Activated CD4-positive, alpha-beta T cell treated with anti-CD3 and anti-CD28 coated beads, Interleukin-2, amount 50 U/mL, for 24 hours (primary cell): Measurements from ENCODE around the gene KRT86.

Experiments used
- DNase-seq, 2 donors: peaks; one replicate each; pipeline ENCODE4 v3.0.0-alpha.2; 2020; ENCODE audit warnings: low read depth in 1 of 2, low spot score in 1 of 2

The KRT86 gene

GRCh38 chr12:52312086-52312485 lies 37.6 kb downstream of the KRT86 start:
- DNase-seq, result no peak

DNA sequence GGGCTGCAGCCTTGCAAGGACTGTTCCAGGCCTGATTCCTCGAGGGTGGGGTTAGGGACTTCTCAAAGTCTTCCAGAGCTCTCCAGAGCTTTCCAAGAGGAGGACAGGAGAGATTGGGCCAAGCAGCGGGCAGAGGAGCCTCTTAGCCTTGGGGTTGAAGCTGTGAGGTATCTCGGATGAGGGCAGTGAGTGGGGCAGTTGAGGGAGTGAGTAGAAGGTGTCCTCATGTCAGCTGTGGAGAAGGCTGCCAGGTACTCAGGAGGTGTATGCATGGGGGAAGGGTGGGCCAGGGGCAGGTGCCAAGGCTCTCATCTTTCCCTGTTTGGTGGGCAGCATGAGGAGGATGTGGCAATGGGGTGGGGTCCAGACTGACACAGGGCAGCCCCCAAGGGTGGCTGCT lies 39.0 kb downstream of the KRT86 start:
- no peak for DNase-seq

- DNase-seq, result no peak
These were observed 39.5 kb downstream of the KRT86 start for GRCh38 chr12:52313926-52314325.

DNA sequence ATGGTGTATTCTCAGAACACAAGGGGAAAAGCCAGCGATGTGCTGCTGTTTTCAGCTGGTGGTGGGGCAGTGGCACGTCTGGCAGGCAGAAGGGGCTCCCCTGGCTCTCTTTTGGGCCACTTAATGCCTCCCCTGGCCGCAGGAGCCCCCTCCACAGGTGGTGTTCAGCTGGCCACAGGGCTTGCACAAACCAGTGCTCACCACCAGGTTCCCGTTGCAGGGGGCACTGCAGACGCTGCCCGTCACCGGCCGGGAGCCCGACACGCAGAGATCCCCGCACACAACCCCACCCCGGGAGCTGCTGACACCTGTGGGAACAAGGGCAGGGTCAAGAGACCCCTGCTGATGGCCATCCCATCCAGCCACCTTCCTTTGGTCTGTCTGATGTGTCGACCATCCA lies 40.1 kb downstream of the KRT86 start:
- DNase-seq, result no peak

DNA sequence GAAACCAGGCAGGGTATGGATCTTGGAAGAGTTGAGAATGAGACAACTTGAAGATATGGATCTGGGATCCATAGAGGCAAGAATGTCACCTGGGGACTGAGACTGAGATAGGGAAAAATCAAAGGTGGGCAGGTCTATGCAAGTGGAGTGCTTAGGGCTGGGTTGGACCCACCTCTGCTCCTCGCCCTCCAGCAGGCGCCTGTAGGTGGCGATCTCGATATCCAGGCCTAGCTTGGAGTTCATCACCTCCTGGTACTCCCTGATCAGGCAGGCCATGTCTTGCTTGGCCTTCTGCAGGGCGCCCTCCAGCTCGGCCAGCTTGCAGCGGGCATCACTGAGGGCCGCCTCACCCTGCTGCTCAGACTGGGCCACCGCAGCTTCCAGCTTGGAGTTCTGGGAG lies 41.3 kb downstream of the KRT86 start:
- peak in 1 of 2 donors; percentile 11 for DNase-seq

DNA sequence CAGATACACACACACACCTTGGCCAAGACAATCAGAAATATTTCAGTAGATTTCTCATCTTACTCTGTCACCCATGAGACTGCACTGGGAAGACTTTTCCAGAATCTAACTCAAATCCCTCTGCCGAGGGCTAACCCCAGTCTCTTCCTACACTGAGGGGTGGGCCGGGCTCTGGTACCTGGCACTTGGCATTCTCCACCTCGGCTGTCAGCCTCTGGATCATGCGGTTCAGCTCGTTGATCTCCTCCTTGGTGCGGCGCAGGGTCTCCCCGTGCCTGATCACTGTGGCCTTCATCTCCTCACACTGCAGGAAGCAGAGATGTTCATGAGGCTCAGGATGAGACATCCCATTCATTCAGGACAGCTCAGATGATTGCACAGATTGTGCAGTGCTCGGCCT lies 41.8 kb downstream of the KRT86 start:
- no peak for DNase-seq

- no peak for DNase-seq
These were observed 42.3 kb downstream of the KRT86 start for GRCh38 chr12:52316701-52317100.

DNA sequence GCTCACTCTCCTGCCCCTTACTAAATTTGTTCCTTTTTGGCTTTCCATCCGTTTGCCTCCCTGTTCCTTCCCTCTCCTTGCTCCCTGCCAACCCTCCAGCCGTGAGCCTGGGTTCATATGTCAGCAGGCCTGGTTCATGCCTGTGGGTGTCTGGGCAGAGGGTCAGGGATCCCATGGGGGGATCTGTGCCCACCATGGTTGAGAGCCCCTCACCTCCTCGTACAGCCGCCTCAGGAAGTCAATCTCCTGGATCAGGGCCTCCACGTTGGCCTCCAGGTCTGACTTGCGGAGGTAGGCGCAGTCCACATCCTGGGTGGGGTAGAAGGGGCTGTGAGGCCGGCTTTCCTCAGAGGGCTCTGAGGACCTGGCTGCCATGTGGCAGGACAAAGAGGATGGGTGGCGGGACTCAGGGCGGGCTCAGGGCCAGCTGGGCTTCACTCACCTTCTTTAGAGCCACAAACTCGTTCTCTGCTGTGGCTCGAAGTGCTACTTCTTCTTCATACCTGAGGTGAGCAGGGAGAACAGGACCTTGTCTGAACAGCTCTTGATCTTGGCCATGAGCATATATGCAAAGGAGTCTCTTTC lies 43.1 kb downstream of the KRT86 start:
- no peak for DNase-seq

GRCh38 chr12:52318241-52318990 lies 44.0 kb downstream of the KRT86 start:
- no peak for DNase-seq

- DNase-seq, result no peak
These were observed 44.7 kb downstream of the KRT86 start for GRCh38 chr12:52319097-52319496.

DNA sequence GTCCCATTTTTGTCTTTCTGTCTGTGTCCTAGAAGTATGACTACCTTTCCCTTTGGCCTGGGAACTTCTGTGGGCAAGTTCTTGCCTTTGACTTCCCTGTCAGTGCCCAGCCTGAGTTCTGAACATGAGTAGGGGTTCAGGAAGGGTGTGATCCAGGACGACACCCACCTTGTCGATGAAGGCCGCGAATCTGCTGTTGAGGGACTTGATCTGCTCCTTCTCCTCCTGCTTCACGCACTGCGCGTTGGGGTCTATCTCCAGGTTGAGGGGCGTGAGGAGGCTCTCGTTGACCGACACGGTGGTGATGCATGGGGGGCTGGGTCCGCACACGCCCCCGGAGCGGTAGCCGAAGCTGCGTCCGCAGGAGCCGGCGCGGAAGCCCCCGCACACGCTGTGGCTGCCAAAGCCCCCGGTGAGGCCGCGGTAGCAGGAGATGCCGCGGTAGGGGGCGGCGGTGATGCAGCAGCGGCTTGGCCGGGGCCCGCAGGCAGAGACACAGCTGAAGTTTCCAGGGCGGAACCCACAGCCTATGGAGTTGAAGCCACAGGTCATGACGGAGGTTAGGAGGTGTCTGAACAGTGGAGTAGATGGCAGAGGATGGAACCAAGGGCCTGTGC lies 46.4 kb downstream of the KRT86 start, which contains the start of gene KRT83:
KRT83 (minus strand) TSS at position 615 of the 617 bp plus-strand sequence; CDS start at position 552, 63 bp downstream.
- DNase-seq, result no peak

- DNase-seq, result no peak
These were observed 47.0 kb downstream of the KRT86 start for GRCh38 chr12:52321418-52321817.

GRCh38 chr12:52322069-52322468 lies 47.6 kb downstream of the KRT86 start:
- DNase-seq, result no peak

DNA sequence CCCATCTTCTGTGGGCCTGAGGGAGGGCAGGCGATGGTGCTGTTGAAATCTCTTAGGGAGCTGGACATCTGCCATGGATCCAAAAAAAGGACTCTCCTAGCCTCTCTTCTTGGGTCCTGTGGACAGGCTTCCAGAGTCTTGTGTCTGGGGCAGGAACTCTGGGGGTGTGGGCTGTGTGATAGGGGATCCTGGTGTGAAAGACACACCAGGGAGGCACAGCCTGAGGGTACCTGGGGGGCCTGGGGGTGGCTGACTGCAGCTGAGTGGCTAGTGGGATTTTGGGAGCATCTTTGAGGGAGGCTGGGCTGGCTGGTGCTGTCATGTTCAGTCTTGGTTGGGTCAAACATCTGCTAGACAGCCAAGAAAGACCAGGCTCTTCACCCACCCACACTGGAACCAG lies 48.6 kb downstream of the KRT86 start:
- DNase-seq, result no peak

- DNase-seq, result no peak
These were observed 49.1 kb downstream of the KRT86 start for GRCh38 chr12:52323416-52324152.

DNA sequence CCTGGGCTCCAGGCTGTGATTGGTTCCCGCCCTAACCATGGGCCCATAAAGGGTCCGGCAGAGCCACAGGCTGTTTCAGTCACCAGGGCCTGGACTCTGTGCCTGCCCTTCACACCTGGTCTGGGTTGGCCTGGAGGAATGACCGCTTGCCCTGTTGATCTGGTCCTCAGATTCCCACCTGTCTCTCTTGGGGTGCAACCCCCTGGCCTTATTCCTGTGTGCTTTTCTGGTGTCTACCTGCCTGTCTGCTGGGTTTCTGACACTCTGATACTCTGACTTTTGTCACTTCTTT lies 49.7 kb downstream of the KRT86 start:
- no peak for DNase-seq

DNA sequence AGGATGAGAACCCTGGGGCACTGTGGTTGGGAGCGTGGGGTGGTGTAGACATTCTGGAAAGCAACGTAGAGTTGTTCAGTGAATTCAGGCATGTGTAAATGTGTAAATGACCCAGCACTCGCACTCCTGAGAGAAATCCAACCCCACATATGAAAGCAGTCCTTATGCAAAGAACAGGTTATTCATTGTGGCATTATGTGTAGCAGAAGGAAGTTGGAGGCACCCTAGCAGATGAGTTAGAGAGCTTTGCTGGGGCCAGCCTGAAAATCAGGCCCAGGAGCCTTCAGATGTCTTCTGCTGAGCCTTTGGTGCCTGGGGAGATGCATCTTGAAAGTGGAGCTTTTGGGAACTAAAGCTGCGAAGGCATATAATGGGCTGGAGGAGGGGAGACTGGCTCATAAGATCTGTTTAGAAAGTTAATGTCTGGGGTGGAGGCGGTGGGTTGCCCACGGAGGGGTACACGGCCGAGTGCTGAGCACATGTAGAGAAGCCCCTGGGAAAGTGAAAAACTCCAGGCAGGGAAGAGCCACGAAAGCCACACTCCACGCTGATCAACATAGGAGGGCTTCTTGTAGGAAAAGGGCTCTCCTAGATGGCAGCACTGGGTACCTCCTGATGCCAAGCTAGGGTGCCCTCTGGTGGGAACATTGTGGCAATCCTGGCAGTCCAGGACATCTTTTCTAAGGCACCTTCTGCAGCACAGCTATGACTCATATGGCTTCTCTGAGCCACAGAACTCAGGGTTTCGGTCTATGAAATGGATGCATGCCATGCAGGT lies 52.8 kb downstream of the KRT86 start:
- peak; percentile 39 to 76 for DNase-seq

- no peak for DNase-seq
These were observed 53.5 kb downstream of the KRT86 start for GRCh38 chr12:52327830-52328500.

DNA sequence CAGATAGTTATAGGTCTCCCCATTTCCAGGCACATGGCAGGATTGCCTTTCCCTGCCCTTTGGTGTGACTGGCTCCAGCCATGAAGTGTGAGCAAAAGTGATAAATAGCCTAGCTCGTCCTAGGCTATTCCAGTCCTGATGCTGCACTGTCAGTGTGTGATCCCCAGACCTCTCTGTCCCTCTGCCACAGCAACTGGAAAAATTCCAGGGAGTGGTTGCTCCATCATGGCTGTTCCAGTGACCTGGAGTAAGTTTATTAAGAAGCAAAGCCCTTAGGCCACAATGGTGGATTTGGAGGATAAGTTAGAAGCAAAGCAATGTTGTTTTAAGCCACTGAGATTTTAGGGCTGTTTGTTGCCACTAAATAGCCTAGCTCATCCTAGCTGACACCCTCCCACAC lies 56.6 kb downstream of the KRT86 start:
- no peak for DNase-seq

DNA sequence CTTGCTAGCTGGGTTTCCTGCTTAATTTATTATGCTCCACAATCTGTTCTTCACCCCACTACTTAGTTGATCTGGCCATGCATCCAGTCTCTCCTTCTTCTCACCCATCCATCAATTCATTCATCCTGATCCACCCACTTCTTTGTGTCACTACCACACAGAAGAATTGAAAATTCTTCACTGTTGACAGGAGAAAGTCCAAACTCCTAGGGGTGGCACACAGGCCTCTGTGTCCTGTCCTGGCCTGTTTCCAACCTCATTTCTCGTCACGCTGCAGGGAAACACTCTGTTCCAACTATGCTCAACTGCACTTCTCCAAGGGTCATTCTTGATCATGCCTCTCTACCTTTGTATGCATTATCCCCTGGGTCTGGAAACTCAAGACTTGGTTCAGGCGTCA lies 57.4 kb downstream of the KRT86 start:
- DNase-seq, result no peak

DNA sequence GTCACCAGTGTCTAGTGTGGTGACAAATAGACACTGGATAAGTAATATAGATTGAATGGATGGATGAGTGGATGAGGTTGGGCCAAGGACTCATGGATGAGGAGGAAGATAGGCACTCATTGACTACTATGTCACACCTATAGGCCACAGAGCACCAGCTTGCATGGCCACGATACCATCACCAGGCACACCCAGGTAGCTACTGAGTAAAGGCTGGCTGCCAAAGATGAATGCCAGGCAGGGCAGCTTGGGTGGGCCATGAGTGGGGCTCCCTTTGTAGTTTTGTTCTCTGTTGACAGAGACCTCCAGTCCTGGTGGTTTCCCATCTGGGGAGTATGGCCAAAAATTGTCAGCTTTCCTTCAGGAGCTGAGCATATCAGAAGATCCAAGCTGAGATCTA lies 57.9 kb downstream of the KRT86 start:
- DNase-seq, result no peak
